SKM-1 treated with dmso at 0.1 percent for 144 hours (cell line): Measurements from ENCODE around the gene MXRA5.
"Not testable (repeated sequence)": the region's sequence is repeated elsewhere in the genome, so short reads cannot be mapped to it uniquely, and the experiment has no call there.

Source experiments
- DNase-seq: peaks from one replicate; lab custom pipeline; 2025; ENCODE audit not compliant: unreplicated experiment; lab: John Stamatoyannopoulos, UW

The MXRA5 gene

DNA sequence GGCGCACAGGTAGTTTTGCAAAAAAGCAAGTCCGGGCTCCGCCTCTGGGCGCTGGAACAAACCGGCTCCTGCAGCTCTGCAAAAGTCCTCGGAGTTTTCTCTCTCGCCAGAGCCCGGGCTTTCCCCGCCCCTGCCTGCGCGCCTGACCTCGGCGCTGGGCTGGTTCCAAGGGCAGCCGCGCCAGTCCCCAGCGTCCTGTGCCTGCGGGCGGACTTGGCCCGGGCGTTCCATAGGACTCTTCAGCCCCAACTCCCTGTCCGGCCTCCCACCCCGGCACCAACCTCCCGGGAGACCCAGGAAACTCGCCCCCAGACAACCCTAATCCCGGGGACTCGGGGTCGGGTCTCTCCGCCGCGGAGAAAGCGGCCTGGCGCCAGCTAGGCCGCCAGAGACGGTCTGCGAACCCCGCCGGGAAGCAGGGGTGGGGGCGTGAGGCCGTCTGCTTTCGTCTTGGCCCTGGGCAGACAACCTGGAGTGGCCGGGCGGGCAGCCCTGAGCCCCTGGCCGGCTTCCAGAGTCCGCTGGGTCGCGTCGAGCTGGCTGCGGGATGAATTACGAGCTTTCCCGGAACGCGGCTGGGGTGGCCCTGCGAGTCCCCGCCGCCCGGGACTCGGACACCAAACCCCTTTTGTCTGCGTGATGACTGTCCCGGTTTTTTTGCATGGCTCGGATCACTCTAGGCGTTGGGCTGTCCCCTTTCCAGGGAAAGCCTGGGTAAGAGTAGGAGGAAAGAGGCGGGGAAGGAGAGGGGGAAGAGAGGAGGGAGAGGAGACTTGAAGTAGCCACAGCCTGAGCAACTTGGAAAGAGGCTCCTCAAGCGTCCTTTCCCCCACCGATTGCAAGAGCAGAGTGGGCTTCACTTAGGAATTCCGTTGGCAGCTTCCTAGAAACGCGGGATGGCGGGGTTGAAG lies 916 bp downstream of the MXRA5 start:
- no peak for DNase-seq

DNA sequence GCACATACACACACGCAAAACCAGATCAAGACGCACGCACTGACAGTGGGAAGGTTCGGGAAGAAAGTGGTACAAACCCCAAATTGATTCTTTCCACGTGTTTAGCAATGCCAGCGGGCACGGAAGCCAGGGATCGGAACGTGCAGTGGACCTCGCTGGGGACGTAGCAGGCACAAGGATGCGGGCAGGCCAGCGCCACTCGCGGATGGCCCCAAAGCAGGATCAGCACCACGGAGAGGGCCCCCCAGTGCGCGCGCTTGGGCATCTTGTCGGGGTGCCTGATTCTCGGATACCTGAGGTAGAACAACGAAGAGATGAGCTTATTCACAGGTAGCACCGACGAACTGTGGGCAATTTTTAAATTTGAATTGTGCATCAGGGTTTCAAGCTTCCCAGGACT lies 2.9 kb downstream of the MXRA5 start:
- not testable (repeated sequence) for DNase-seq

DNA sequence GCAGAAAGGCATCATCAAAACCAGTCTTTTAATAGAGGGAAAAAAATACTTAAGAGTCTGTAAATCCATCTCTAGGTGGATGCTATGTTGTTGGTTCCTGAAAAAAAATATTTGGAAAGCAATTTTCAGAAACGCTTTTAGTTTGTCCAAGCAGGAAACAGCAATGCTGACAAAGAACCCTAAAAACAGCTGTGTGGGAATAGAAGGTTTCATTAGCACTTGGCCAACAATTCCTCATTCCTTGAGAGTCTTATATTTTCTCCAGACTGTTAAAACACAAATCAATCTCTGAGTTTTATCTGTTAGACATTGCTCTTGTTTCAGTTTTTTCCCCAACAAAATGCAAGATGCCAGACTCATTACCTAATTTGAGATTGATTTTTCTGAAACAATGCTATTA lies 6.4 kb downstream of the MXRA5 start:
- no peak for DNase-seq

DNA sequence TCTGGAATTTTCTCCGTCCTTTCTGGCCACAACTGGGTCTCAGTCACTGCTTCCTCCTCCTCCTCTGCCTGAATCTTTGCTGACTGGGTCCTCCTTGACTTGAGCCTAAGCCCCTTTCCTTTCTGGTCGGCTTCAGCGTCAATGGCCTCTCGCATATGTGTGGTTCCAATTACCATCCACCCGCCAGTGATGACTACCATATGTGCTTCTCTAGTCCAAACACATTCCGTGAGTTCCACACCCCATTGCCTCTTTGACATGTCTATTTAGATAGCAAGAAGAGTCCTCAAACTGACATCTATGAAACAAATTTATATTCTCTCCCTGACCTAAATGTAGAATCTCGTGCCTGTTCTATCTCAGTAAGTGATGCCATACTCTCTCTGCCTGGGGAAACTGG lies 19.8 kb downstream of the MXRA5 start:
- DNase-seq: no peak

DNA sequence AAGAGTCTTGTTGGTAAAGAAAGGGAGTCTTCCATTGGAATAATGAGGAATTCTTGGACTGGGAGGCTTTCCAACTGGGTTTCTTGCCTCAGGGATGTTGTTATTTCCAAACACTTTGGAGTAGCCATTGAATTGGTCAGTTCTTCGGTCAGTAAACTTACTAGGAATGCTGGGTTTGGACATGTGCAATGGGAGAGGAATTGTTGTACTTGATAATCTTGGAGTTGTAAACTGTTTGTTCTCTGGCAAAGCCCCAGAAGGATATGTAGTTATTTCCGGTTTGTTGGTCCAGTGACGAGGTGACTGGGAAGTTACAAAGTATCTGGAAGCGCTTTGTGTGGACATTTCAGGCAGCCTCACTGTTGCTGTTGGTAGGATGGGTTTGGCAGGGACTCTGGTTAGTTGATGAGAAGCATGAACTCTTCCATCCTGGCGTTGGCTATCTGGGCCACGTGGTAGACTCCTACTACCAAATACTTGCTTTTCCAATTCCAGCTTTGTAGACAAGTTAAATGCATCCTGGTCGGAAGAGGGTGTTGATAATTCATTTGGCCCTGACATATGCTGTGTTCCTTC lies 25.9 kb downstream of the MXRA5 start:
- DNase-seq: no peak

DNA sequence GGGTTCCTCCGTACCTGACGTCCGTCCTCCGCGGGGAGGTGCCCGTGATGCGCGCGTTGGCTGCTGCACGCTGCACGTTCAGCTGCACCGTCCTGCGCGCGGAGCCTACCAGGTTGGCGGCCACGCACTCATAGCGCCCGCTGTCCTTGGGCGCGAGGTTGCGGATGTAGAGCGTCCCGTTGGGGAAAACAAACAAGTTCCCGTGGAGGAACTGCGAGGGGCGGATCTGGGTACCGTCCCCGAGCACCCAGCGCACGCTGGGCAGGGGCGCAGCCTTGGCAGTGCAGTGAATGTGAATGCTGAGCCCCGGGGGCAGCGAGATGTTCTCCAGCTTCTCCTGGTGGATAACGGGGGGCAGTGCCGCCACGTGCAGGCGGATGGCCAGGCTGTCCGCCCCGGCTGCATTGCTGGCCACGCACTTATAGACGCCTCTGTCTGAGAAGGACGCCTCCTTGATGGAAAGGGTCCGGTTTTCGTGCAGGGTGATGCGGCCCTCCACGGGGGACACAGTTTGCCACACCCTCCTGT lies 29.2 kb downstream of the MXRA5 start:
- DNase-seq: no peak

DNA sequence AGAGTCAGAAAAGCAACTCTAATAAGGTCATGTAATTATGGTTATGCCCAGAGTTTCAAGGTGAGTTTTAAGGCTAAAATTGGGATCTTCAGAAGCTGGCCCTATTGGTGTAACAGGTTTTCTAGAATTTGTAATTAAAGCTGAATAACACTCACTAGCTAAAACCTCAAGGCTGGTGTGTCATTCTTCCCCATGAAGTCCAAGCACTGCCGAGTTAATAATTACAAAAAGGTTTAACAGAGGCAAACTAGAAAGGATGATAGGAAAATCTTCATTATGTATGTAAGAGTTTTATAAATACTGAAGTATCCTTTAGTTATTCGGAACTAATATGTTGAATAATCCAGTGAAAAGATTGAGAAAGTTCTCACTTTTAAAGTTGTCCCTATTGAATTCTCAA lies 34.3 kb downstream of the MXRA5 start:
- DNase-seq: no peak

DNA sequence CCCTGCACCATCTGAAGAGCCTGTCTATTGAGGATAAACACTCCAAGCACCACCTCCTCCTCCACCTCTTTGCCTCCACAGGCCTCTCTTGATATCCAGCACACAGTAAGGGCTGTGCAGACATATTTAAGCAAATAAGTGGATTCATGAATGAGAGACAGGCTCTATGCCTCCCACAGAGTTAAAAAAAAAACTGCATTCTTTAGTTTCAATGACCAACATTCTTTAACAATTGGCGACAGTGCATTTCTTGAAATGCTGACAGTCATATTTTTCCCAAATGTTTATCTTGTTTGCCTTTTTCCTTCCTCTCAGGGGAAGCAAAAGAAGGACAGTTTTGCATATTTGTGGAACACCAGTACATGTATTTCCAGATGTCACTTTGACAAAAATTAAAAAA lies 38.6 kb downstream of the MXRA5 start:
- no peak for DNase-seq

DNA sequence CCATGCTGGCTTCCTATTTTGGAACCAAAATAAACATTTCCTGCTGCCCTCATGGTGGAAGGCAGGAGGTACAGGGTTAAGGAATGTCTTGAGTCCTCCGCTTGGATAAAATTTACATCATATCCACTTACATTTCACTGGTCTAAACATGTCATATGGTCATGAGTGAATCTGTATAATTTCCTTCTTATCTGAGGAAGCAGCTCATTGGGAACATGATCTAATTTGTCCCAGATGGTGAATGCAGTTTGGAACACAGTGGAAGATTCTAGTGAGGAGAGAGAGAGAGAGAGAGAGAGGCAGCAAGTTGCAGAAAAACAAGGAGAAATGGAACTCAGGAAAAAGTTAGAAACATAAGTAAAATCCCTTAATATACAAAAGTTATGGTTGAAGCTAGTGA lies 46.8 kb downstream of the MXRA5 start:
- no peak for DNase-seq

DNA sequence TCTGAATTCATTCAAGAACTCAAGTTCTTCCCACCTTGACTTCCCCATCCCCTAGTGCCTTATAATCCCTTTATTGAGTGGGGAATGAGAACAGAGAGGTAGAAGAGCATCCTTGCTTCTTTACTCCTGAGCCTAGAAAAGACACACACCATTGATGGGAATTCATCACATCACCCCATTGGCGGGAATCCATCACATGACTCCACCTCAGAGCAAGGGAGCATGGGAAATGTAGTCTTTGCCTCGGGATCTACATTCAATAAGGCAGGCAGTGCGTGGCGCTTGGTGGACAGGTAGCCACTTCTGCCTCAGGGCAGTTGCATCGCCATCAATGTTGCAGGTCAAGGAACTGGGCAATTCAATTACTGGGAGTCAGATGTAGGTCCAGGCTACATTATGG lies 50.7 kb downstream of the MXRA5 start:
- DNase-seq: no peak

DNA sequence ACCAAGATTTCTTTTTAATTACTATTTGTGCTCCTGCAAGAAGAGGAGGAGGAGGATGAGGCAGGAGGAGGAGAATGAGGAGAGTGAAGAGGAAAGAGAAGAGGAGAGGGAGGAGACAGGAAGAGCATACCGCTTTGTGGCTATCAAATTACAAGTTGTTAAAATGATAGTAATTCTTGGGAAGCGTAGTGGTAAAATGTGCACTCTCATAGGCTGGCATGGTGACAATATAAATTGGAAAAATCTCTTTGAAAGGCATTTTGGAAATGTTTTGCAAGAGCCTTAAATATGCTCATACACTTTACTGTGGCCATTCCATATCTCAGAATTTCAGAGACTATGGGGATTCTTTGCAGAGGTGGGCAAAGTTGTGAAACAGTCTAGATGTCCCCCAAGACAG lies 53.2 kb downstream of the MXRA5 start:
- no peak for DNase-seq

DNA sequence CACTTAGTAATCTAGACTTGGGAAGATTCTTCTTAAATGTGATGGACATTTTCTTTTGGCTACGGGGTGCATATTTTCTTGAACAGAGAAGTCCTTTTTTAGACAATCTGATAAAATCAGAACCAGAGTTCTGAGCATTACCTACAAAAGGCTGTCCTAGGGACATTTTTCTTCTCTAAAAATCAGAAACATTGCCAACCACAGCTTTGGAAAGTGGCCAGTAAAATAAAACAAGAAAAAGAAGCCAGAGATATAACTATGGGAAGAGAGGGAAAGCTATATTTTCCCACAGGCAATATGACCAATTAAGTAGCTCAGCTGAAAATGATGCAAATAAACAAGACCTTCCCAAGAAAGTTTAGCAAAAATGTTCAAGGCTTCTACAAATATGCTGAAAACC lies 55.9 kb downstream of the MXRA5 start:
- DNase-seq: no peak

DNA sequence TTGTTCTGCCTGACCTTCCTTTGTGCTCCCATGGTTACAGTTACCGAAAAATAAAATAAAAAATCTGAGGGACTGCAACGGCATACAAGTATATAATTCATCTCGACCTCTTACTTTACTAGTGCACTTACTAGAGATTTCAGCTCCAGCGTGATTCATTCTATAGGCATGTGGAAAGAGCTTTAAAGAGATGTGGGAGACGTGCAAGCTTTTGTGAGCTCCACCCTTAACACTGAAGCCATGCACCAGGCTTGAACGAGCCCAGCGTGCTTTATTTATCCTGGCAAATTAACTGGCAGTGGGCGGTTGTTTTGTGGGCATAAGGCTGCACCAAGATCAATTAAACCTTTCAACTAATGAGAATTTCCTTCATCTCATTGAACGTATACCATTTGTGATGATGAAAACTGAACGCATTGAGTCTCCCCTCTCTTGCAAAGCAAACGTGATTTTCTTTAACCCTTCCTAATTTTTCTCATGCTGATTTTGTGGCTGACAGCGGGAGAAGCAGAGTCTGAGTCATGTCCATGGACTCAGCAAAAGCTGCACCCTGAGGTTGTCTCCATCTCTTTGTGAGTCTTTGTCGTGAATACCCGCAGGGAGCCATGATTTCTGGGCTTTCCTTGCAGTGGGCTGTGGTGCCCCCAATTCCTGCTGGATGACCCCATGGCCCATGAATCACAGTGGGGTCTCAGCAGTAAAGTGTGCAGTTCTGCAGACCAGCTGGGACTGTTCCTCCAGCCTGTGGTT lies 60.1 kb downstream of the MXRA5 start:
- DNase-seq: no peak

DNA sequence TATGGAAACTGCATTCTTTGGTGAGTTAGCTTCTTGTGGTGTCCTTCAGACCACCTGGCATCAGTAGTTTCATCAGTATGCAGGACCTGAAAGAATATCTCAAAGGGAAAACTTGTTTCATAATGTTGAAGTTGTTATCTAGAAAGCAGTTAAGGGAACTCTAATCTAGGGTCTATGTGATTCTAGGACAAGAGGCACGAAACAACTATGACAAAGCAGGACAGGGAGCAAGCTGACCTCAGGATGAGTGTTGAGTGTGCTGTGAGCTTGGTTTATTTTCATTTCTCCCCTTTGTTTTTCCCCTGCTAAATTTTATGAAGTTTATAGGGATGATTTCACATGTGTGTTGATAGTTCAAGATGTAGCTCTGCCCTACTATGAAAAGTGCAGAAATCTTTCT lies 65.7 kb downstream of the MXRA5 start:
- DNase-seq: no peak

DNA sequence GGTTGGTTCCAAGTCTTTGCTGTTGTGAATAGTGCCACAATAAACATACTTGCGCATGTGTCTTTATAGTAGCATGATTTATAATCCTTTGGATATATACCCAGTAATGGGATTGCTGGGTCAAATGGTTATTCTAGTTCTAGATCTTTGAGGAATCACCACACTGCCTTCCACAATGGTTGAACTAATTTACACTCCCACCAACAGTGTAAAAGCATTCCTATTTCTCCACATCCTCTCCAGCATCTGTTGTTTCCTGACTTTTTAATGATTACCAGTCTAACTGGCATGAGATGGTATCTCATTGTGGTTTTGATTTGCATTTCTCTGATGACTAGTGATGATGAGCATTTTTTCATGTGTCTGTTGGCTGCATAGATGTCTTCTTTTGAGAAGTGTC lies 72.8 kb downstream of the MXRA5 start:
- DNase-seq: not testable (repeated sequence)

DNA sequence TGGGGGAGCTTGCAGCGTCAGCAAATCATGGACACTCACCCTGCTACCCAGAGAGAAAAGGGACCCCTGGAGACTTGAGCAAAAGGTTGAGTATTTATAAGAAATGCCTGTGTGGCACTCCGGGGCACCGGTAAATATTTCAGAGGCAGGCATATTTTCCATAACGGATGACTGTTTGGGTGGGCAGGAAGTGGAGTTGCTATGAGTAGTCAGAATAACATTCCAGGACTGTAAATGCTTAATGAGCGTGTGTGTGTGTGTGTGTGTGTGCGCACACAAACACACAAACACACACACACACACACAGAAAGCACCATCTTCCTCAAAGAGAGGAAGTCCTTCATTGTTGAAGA lies 74.6 kb downstream of the MXRA5 start:
- DNase-seq: no peak

DNA sequence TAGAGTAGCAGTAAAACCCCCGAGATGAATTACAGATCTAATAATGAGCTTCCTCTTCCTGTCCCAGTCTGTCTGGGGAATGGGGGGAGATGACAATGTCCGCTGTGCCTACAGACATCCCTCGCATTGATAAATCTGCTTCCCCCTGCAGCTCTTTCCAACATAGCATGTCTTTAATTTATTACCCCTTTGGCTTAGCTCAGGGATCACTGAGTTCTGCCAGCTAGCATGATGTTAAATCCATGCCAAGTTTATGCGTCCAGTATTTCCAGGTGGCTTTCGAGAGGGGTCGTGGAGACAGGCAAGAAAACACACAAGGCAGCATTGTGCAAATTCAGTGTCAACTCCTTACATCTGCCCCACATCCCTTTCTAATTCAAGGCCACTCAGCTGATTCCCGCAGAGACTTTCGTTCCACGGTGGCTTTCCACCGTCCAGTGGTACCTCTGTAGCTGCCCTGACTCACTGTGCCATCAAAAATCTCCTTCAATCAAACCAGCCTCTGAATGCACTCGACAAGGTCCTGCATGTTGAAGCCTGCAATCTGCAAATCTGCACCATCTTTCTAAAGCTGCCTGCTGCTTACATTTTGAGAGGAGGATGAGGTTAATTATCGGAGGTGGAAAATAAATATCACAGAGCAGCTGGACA lies 75.1 kb downstream of the MXRA5 start:
- DNase-seq: no peak

DNA sequence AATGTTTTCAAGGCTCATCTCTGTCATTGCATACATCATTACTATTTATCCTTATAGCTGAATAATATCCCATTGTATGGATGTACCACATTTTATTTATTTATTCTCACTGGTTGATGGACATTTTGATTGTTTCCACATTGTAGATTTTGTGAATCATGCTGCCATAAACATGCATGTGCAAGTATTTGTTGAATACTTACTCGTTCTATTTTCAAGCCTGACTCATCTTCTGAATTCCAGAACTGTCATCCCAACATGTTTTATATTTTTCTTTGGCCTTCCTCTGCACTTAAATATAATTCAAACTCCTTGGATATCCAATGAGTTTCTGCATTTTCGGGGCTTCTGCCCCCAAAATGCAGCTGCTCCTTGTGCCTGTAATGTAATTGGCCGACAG lies 77.6 kb downstream of the MXRA5 start:
- DNase-seq: no peak

DNA sequence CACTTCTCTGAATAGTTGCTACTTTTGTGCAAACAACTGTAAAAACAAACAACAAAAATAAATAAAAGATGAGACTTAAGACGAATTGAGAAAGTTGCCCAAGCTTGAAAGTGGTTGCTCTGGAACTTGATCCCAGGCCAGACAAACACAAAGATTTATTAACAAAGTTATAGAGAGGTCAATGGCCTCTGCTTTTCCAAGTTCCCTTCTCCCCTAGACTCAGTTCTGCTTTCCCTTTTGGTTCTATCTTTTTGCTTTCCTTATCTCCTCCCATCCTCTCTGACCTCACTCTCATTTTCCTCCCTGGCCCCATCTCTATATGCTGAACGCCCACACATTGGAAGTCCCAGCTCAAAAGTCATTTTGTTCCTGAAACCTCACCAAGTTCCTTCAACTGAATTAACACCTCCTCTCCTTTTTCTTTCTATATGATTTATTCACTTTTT lies 82.7 kb downstream of the MXRA5 start:
- no peak for DNase-seq

DNA sequence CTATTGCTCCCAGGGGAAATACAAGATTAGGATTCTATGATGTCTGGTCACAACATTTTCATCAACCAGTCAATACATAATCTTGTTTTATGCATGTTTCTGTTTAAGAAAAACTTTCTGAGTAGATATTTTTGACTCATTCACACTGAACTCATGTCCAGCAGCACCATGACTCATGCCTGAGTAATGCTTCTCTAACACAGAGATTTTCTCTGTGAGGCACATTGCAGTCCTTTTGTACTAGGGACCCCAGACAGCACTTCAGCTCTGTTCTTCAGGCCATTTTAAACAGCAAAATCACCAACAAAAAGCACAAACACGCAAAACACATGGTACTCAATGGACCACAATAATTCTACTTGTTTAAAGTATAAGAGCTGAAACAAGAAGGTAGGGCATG lies 83.6 kb downstream of the MXRA5 start:
- DNase-seq: no peak
